ENCODE results near the gene BCL2L13.
"Not testable (repeated sequence)": the region's sequence is repeated elsewhere in the genome, so short reads cannot be mapped to it uniquely, and the experiment has no call there.

The BCL2L13 gene

GRCh38 chr22:17648569-17648968, 10.0 kb downstream of the BCL2L13 start:
- in situ Hi-C loops (cut with HindIII; ENCODE audit: low pct_ligation_motif_present, low sequenced_read_pairs): no loop called here
- no peak for DNase-seq
- no peaks in the 10 kb centered on the region for H3K27me3 ChIP-seq (replicated peaks)
- H3K36me3 ChIP-seq (replicated peaks): no peaks in the 10 kb centered on the region
- no peak overlapping the region for H3K27ac ChIP-seq
- no peak overlapping the region for H3K4me3 ChIP-seq (ENCODE audit: low read depth, low read length)
- no peak for TF ChIP-seq CTCF (IDR thresholded peaks at IDR 0.05; ENCODE audit: low read depth, low read length, missing control alignments)

GRCh38 chr22:17655289-17655688, 16.7 kb downstream of the BCL2L13 start:
- no peaks in the 10 kb centered on the region for H3K27me3 ChIP-seq (replicated peaks)
- peaks cover 13% of the 10 kb centered on the region for H3K36me3 ChIP-seq (replicated peaks)
- H3K4me3 ChIP-seq (ENCODE audit: low read depth, low read length): no peak overlapping the region
- no peak for DNase-seq
- TF ChIP-seq CTCF (IDR thresholded peaks at IDR 0.05; ENCODE audit: low read depth, low read length, missing control alignments): no peak
- H3K27ac ChIP-seq: no peak overlapping the region
- in situ Hi-C loops (cut with HindIII; ENCODE audit: low pct_ligation_motif_present, low sequenced_read_pairs): no loop called here

- in situ Hi-C loops (cut with HindIII; ENCODE audit: low pct_ligation_motif_present, low sequenced_read_pairs): no loop called here
- TF ChIP-seq CTCF (IDR thresholded peaks at IDR 0.05; ENCODE audit: low read depth, low read length, missing control alignments): no peak
- H3K27ac ChIP-seq: no peak overlapping the region
- peaks cover 21% of the 10 kb centered on the region for H3K36me3 ChIP-seq (replicated peaks)
- H3K4me3 ChIP-seq (ENCODE audit: low read depth, low read length): no peak overlapping the region
- no peaks in the 10 kb centered on the region for H3K27me3 ChIP-seq (replicated peaks)
- no peak for DNase-seq
These were observed 18.4 kb downstream of the BCL2L13 start for GRCh38 chr22:17656870-17657395.

- H3K36me3 ChIP-seq (replicated peaks): peaks cover 24% of the 10 kb centered on the region
- H3K27me3 ChIP-seq (replicated peaks): no peaks in the 10 kb centered on the region
- no peak for TF ChIP-seq CTCF (IDR thresholded peaks at IDR 0.05; ENCODE audit: low read depth, low read length, missing control alignments)
- DNase-seq: no peak
- H3K27ac ChIP-seq: no peak overlapping the region
- in situ Hi-C loops (cut with HindIII; ENCODE audit: low pct_ligation_motif_present, low sequenced_read_pairs): no loop called here
- H3K4me3 ChIP-seq (ENCODE audit: low read depth, low read length): no peak overlapping the region
These were observed 26.0 kb downstream of the BCL2L13 start for GRCh38 chr22:17664414-17665055.

GRCh38 chr22:17665248-17665647, 26.7 kb downstream of the BCL2L13 start:
- no peak for DNase-seq
- peaks cover 24% of the 10 kb centered on the region for H3K36me3 ChIP-seq (replicated peaks)
- in situ Hi-C loops (cut with HindIII; ENCODE audit: low pct_ligation_motif_present, low sequenced_read_pairs): no loop called here
- H3K4me3 ChIP-seq (ENCODE audit: low read depth, low read length): no peak overlapping the region
- no peaks in the 10 kb centered on the region for H3K27me3 ChIP-seq (replicated peaks)
- H3K27ac ChIP-seq: no peak overlapping the region
- no peak for TF ChIP-seq CTCF (IDR thresholded peaks at IDR 0.05; ENCODE audit: low read depth, low read length, missing control alignments)

GRCh38 chr22:17665854-17666253, 27.3 kb downstream of the BCL2L13 start:
- no peak overlapping the region for H3K27ac ChIP-seq
- H3K36me3 ChIP-seq (replicated peaks): peaks cover 24% of the 10 kb centered on the region
- no peak for DNase-seq
- in situ Hi-C loops (cut with HindIII; ENCODE audit: low pct_ligation_motif_present, low sequenced_read_pairs): no loop called here
- H3K4me3 ChIP-seq (ENCODE audit: low read depth, low read length): no peak overlapping the region
- TF ChIP-seq CTCF (IDR thresholded peaks at IDR 0.05; ENCODE audit: low read depth, low read length, missing control alignments): no peak
- no peaks in the 10 kb centered on the region for H3K27me3 ChIP-seq (replicated peaks)

GRCh38 chr22:17671521-17672092, 33.0 kb downstream of the BCL2L13 start:
- H3K4me3 ChIP-seq (ENCODE audit: low read depth, low read length); H3K27me3 ChIP-seq (replicated peaks); H3K27ac ChIP-seq; DNase-seq; in situ Hi-C loops (cut with HindIII; ENCODE audit: low pct_ligation_motif_present, low sequenced_read_pairs): not testable (repeated sequence)
- H3K36me3 ChIP-seq (replicated peaks): peaks cover 22% of the 10 kb centered on the region
